SU-DHL-6 (cell line): ENCODE data around the gene CSF1R.

Experiments
- CTCF ChIP-seq: fragments of 200-600 bp; sonication (generic); IDR thresholded peaks from one replicate; pipeline ENCODE4 v1.5.1; 2017; ENCODE audit warnings: antibody characterized with exemption, mild to moderate bottlenecking, low read length, moderate library complexity; ENCODE audit not compliant: insufficient read depth, poor library complexity, severe bottlenecking
- EZH2phosphoT487 ChIP-seq: fragments of 200-600 bp; sonication (generic), shearing (Covaris generic); conservative IDR thresholded peaks from 2 replicates; pipeline ENCODE4 v1.6.1; 2018; ENCODE audit warnings: mild to moderate bottlenecking, antibody characterized with exemption, low read length, moderate library complexity, mixed read lengths

DNA sequence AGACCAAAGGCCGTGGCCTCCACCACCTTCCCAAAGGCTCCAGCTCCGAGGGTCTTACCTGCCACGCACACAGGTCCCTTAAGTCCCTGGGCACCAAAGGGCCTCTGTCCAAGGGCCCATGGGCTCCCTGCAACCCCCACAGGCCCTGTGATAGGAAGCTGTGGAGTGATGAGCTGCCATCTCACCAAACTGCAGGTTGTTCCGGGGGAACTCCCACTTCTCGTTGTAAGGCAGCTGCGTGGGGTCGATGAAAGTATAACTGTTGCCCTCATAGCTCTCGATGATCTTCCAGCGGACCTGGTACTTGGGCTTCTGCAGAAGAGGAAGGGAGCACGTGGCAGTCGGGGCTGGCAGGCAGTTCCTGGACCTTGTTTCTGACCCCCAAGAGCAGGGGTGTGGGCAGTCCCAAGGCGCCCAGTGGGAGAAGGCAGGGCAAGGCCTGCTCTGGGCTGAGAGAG is 24.8 kb downstream of the CSF1R start:
- no peak for TF ChIP-seq EZH2phosphoT487
- TF ChIP-seq CTCF, result no peak
